ENCODE measurements around the gene LMNTD2.

LMNTD2 gene

DNA sequence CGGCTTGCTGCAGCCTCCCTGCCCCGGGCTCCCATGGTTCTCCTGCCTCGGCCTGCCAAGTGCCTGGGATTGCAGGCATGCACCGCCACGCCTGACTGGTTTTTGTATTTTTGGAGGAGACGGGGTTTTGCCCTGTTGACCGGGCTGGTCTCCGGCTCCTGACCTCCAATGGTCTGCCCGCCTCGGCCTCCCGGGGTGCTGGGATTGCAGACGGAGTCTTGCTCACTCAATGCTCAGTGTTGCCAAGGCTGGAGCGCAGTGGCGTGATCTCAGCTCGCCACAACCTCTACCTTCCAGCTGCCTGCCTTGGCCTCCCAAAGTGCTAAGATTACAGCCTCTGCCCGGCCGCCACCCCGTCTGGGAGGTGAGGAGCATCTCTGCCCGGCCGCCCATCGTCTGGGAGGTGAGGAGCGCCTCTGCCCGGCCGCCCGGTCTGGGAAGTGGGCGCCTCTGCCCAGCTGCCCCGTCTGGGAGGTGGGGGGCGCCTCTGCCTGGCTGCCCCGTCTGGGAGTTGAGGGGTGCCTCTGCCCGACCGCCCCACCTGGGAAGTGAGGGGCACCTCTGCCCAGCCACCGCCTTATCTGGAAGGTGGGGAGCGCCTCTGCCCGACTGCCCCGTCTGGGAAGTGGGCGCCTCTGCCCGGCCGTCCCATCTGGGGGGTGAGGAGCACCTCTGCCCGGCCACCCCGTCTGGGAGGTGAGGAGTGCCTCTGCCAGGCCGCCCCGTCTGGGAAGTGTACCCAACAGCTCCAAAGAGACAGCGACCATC, 43.4 kb downstream of the LMNTD2 start:
- in situ Hi-C loops (cut with HindIII; ENCODE audit: low sequenced_read_pairs), result loop anchor here (5.0 kb wide), 1 partner anchor 65 kb away; the partner anchor contains the start of gene PTDSS2

- in situ Hi-C loops (cut with HindIII; ENCODE audit: low sequenced_read_pairs), result loop anchor here (5.0 kb wide), 1 partner anchor 64 kb away; the partner anchor contains the start of gene PTDSS2
Measured at GRCh38 chr11:516400-516799, 44.1 kb downstream of the LMNTD2 start.

DNA sequence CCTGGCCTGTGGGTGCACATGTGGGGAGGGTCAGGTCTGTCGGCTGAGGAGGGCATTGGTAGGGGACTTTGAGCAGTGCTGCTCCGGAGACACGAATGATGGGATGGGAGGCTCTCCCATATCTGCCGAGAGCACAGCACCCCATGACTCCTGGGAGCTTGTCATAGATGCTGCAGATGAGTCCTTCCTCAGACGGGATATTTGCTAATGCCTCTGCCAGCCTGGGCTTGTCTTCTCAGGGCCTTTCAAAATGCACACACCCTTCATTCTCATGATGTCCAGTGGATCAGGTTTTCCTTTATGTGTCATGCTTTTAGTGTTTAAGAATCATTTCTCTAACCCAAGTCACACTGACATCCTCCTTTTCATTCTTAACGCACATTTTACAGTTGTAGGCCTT, 45.4 kb downstream of the LMNTD2 start:
- in situ Hi-C loops (cut with HindIII; ENCODE audit: low sequenced_read_pairs), result loop anchor here (5.0 kb wide), 1 partner anchor 63 kb away; the partner anchor contains the start of gene PTDSS2

GRCh38 chr11:514606-515005, 45.9 kb downstream of the LMNTD2 start:
- in situ Hi-C loops (cut with HindIII; ENCODE audit: low sequenced_read_pairs), result loop anchor here (5.0 kb wide), 1 partner anchor 62 kb away; the partner anchor contains the start of gene PTDSS2

GRCh38 chr11:512761-513595, 47.6 kb downstream of the LMNTD2 start:
- in situ Hi-C loops (cut with HindIII; ENCODE audit: low sequenced_read_pairs), result no loop called here

DNA sequence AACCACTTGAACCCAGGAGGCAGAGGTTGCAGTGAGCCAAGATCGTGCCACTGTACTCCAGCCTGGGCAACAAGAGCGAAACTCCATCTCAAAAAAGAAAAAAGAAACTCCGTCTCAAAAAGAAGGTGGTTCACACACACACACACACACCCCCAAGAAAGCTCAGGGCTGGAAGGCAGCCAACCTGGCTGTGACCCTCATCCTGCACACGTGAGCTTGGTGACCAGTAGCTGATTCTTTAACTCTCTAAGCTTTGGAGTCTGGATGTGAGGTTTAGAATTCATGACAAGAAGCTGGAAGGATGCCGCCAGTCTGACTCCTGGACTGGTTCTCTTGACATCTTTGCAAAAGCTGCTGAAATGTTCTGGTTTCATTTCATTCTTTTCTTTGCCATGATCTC, 51.6 kb downstream of the LMNTD2 start:
- in situ Hi-C loops (cut with HindIII; ENCODE audit: low sequenced_read_pairs), result no loop called here

GRCh38 chr11:507727-508515, 52.6 kb downstream of the LMNTD2 start:
- in situ Hi-C loops (cut with HindIII; ENCODE audit: low sequenced_read_pairs), result no loop called here

- in situ Hi-C loops (cut with HindIII; ENCODE audit: low sequenced_read_pairs), result no loop called here
Measured at GRCh38 chr11:506995-507726, 53.4 kb downstream of the LMNTD2 start, which contains the start of gene RNH1. RNH1 (minus strand) TSS chr11:507242; CDS start chr11:502162, 5,080 bp downstream.

- in situ Hi-C loops (cut with HindIII; ENCODE audit: low sequenced_read_pairs), result no loop called here
Measured at GRCh38 chr11:506238-506994, 54.1 kb downstream of the LMNTD2 start.

DNA sequence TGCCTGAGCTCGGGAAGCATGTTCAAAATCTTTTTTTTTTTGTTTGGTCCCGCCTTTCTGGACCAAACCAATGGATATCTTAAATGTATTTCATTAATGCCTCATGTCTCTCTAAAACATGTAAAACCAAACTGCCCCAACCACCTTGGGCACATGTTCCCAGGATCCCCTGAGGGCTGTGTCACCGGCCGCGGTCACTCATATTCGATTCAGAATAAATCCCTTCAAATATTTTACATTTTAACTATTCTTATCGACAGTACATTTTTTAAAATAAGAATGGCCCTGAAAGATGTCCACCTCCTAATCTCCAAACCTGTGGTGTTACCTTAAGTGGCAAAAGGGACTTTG, 55.6 kb downstream of the LMNTD2 start:
- in situ Hi-C loops (cut with HindIII; ENCODE audit: low sequenced_read_pairs), result no loop called here
